CD4-positive, alpha-beta T cell treated with Interleukin-21 for 1 hour (primary cell): ENCODE measurements around the gene CDCA4.
"Not testable (repeated sequence)": the region's sequence is repeated elsewhere in the genome, so short reads cannot be mapped to it uniquely, and the experiment has no call there.

ENCODE experiments used
- DNase-seq: peaks from one replicate; pipeline ENCODE4 v3.0.0-alpha.2; 2020

Gene CDCA4

GRCh38 chr14:105020815-105021655 is at the start of gene CDCA4:
TSS of gene CDCA4 (minus strand) at chr14:105021083. CDS start at chr14:105011929, 9,154 bp downstream.
- DNase-seq: peak; percentile 98

DNA sequence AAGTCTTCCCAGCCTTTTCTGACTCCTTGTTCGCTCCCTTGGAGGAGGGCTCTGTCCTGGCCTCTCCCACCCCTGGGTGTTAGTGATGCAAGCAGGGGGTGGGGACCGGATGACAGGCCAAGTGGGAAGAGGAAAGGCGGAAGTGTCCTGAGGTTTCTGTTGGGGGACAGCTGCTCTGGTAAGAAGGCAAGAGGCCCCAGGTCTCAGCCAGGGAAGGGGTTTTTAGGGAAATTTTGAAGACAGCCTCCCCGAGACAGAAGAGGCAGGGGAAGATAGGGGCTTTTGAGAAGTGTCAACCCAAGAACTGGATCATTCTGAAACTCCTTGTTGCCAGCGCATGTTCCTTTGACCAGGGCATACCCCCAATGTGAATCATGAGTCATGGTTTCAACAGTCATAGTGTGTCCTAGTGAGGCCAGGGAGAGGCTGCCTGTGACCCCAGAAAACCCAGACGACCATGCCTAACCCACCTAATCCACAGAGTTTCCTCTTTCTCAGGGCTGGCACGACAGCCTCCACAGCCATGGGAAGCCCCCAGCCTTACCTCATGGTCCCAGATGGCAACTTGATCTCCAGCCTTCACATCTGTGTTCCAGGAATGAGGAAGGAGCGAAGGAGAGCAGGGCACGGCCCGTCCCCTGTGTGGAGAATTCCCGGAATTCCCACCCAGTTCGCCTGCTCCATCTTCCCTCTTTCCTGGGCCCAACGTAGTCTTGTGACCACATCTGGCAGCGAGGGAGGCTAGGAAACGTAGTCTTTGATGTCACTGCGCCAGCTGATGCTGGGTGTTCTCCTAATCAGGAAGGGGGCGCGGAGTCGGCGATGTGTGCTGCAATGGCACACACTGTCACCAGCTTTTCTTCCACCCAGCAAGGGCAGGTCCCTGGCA is 49.2 kb upstream of the CDCA4 start:
- peak; percentile 49 for DNase-seq

GRCh38 chr14:105069522-105069870 is 48.6 kb upstream of the CDCA4 start:
- DNase-seq: no peak

DNA sequence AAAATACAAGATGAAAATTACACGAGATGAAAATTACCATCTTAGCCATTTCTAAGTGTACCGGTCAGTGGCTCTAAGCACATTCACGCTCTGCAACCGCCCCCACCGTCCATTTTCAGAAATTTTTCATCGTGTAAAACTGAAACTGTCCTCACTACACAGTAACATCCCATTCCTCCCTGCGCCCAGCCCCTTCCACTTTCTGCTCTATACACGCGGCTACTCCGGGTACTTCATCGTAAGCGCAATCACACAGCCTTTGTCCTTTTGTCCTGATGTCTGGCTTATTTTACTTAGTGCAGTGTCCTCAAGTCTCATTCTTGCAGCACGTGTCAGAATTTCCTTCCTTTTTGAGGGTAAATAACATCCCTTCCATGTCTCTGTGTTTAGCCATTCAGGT is 47.9 kb upstream of the CDCA4 start:
- DNase-seq: no peak

- DNase-seq: no peak
Observed at GRCh38 chr14:105067969-105068301, 47.1 kb upstream of the CDCA4 start.

GRCh38 chr14:105067140-105067968 is 46.5 kb upstream of the CDCA4 start:
- DNase-seq: peak; percentile 65

DNA sequence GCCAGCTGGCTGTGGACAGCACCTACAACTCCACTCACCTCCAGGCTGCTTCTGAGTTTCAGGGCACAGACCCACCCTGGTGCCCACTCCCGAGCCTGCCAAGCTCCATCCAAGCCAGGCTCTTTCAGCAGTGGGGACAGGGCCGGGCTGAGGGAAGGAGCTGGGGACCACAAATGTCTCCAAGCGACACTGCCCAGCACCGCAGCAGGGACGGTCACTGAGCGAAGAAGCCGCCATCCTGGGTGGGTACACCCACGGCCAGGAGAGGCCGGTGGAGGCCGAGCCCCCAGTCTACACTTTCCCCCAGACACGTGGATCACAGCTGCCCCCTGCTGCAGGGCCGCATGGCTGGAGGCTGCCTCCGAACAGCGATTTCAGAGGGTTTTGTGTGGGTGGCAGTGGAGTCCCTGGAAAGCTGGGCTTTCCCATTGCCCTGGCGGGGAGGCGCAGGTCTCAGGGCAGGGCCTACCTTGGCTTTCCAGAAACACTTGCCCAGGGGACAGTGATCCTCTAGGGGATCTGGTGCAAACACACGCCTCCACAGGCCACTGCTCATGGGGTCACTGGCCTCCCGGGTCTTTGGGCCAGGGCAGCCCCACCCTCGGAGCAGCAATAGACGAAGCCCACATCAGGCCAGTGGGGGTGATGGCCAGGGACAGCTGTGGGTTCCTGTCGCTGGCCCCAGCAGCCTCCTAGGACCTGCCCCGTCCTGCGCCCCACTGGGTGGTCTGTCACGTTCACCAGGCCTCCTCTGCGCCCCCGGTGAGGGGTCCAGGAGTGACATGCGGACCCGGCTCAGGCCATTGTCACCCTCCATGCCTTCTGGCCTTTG is 45.6 kb upstream of the CDCA4 start:
- no peak for DNase-seq

GRCh38 chr14:105065280-105066228 is 44.7 kb upstream of the CDCA4 start, which contains the start of gene GPR132:
TSS of gene GPR132 (minus strand) at chr14:105065430. CDS start at chr14:105055420, 10,010 bp downstream.
- peak; percentile 97 for DNase-seq

DNA sequence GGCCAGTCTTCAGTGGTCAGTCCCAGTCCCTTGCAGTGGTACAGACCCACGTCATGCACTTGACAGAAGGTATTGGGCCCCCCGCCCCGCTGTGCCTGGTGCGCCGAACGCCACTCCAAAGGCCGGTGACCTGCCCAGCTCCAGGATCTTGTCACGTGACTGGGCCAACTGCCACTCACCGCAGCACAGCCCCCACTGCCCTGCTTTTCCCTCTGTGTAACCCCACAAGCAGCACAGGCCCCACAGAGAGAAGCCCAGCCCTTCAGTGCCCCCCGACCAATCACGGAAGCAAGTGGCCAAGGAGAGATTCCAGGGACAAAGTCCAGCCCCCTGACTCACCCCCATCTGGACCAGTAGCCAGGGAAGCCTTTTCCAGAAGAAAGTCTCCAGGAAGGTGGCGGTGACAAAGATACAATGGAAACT is 43.8 kb upstream of the CDCA4 start:
- DNase-seq: peak; percentile 70

DNA sequence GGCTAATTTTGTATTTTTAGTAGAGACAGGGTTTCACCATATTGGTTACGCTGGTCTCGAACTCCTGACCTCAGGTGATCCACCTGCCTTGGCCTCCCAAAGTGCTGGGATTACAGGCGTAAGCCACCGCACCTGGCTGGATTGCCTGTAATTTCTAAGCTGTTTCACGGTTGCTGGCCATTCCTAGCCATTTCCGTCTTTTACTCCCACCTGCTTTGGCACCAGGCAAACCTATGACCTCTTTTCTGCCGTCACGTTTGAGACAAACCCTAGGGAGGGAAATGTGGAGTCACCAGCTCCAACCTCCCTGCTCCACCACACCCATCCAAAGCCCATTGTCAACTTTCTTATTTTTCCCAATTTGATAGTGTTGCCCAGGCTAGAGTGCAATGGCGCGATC is 43.1 kb upstream of the CDCA4 start:
- DNase-seq: no peak

- DNase-seq: not testable (repeated sequence)
Observed at GRCh38 chr14:105063506-105063905, 42.6 kb upstream of the CDCA4 start.

GRCh38 chr14:105063056-105063455 is 42.2 kb upstream of the CDCA4 start:
- no peak for DNase-seq

GRCh38 chr14:105062048-105062433 is 41.2 kb upstream of the CDCA4 start:
- no peak for DNase-seq

DNA sequence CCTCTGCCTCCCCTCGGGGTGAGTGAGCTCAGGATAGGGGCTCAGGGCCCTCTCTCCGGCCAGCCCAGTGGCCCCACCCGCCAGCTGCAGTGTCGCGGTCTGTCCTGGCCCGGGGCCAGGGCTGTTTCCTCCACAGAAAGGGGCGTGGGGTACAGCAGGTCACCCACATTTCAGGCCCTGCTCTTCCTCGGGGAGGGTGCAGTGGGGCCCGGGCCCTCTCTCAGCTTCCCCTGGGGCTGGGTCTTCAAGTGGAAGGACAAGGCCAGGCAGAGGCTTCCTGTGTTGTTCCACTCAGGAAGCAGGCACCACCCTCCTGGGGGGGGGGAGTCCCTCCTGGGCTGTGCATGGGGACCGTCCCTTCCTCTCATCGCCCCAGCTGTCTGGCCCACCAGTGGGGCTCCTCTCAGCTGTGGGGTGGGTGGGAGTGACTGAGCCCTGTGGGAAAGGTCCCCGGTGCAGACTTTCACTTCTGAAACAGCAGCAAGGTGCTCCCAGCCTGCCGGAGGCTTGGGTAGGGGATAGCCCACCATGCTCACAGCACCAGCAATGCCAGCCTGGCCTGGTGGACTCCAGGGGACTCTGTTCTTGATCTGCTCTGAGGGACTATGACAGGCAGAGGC is 40.7 kb upstream of the CDCA4 start:
- DNase-seq: peak; percentile 66

DNA sequence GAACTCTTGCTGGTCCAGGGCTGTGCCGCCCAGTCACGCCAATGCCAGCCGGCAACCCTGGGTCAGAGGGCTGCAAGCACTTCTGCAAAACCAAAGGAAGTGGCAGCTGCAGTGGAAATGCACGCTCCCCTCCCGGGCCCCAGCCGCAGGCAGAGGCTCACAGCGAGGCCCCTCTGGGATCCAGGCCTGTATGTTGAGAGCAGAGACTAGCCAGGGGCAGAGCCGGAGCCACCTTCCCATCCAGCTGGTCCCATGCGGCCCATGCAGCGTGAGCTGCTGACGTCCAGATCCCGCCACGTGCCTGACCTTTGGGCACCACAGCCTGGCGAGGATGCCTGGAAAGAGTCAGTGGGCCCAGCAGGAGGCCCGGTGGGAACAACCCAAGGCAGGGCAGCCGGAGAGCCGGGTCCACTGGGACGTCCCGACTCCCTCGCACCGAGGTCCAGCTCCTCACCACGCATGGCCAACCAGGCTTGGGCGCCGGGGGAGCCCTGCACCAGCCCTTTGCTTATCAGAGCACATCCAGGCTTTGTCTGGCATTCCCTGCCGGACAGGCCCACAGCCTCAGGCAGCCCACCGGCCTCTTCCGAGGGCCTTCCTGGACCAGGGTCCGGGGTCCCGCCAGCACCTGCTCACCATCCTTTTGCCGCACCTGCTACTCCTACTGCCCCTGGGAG is 40.0 kb upstream of the CDCA4 start:
- DNase-seq: peak; percentile 45

- no peak for DNase-seq
Observed at GRCh38 chr14:105059925-105060565, 39.2 kb upstream of the CDCA4 start.

DNA sequence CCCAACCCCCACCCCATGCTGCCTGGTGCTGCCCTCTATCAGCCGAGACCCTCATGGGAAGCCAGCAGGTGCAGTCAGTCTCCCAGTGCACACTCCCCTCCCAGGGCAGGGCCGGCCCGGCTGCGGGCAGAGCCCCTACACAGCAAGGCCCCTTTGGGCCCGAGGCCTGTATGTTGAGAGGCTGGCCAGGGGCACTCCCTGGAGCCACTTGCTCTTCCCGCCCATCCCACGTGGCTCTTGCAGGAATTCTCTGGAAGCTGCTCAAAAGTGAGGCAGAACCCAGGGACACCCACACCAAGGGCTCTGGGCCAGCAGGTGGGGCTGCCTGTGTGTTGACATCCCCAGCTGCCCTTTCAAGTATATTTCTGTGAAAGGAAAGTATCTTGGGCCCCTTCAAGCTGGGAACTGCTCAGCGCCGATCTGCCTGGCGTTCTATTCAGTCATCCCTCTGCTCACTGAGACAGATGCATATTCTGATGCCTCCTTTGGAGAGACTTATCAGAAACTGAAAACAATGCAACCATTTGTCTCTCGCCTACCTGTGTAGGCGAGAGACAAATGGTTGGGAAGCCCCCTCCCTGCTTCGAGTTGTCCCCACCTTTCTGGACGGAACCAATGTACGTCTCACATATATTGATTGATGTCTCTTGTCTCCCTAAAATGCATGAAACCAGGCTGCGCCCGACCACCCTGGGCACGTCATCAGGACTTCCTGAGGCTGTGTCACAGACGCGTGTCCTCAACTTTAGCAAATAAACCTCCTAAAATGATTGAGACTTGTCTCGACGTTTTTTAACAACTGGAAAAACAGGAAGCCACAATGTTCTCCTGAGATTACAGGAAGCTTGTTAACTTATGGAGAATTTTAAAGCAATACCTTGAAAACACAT is 38.4 kb upstream of the CDCA4 start:
- DNase-seq: peak; percentile 62

GRCh38 chr14:105058521-105059034 is 37.7 kb upstream of the CDCA4 start:
- no peak for DNase-seq
